ENCODE results near the gene FGF18.

- TF ChIP-seq MYC (IDR thresholded peaks at IDR 0.05; ENCODE audit: low read depth, low read length) (no peak), CTCF (IDR thresholded peaks at IDR 0.05; ENCODE audit: extremely low read depth in 1 of 2, insufficient read depth in 1 of 2, low read depth in 1 of 2, low read length in 2 of 2) (no peak), POLR2A (IDR thresholded peaks at IDR 0.05; ENCODE audit: low read depth, low read length) (no peak), EZH2 (IDR thresholded peaks at IDR 0.05; ENCODE audit: borderline replicate concordance, low read depth, low read length, severe bottlenecking) (no peak), MAX (IDR thresholded peaks at IDR 0.05; ENCODE audit: insufficient read depth, insufficient read length) (no peak), POLR2AphosphoS5 (IDR thresholded peaks at IDR 0.05; ENCODE audit: insufficient read depth, low read depth, low read length) (no peak), GATA2 (IDR thresholded peaks at IDR 0.05; ENCODE audit: insufficient read depth, insufficient read length, low read depth, low read length) (no peak)
Measured at GRCh38 chr5:171432583-171433351, 13.3 kb downstream of the FGF18 start.

Data from endothelial cell of umbilical vein (primary cell).